Stimulated activated CD8-positive, alpha-beta memory T cell treated with anti-CD3 and anti-CD28 coated beads, Interleukin-4, amount 100 ng/mL, for 1 hour (primary cell): ENCODE measurements around the gene PIK3CB.
"Not testable (repeated sequence)": the region's sequence is repeated elsewhere in the genome, so short reads cannot be mapped to it uniquely, and the experiment has no call there.

ENCODE experiments used
- DNase-seq, 2 donors: peaks; one replicate each; pipeline ENCODE4 v3.0.0-alpha.2; 2020; ENCODE audit warnings: low read depth in 2 of 2, low spot score in 1 of 2

Gene PIK3CB

GRCh38 chr3:138768125-138768524 lies 66.6 kb downstream of the PIK3CB start:
- DNase-seq, result no peak

GRCh38 chr3:138767498-138768104 lies 67.1 kb downstream of the PIK3CB start:
- no peak for DNase-seq

GRCh38 chr3:138761002-138761401 lies 73.7 kb downstream of the PIK3CB start:
- DNase-seq, result no peak

- DNase-seq, result no peak
These were observed 86.5 kb downstream of the PIK3CB start for GRCh38 chr3:138748190-138748589.

GRCh38 chr3:138747225-138747624 lies 87.5 kb downstream of the PIK3CB start:
- DNase-seq, result no peak

GRCh38 chr3:138740072-138740471 lies 94.7 kb downstream of the PIK3CB start:
- DNase-seq, result no peak

GRCh38 chr3:138732456-138732855 lies 102.3 kb downstream of the PIK3CB start:
- no peak for DNase-seq

GRCh38 chr3:138726946-138727730 lies 107.6 kb downstream of the PIK3CB start:
- DNase-seq, result no peak

GRCh38 chr3:138726042-138726441 lies 108.7 kb downstream of the PIK3CB start:
- not testable (repeated sequence) for DNase-seq

GRCh38 chr3:138725116-138725515 lies 109.6 kb downstream of the PIK3CB start:
- DNase-seq, result no peak

- DNase-seq, result no peak
These were observed 110.3 kb downstream of the PIK3CB start for GRCh38 chr3:138724443-138724842.

- DNase-seq, result no peak
These were observed 115.9 kb downstream of the PIK3CB start for GRCh38 chr3:138718849-138719248.

- no peak for DNase-seq
These were observed 117.4 kb downstream of the PIK3CB start for GRCh38 chr3:138717348-138717747.

GRCh38 chr3:138712086-138712485 lies 122.6 kb downstream of the PIK3CB start:
- DNase-seq, result no peak

GRCh38 chr3:138705675-138706074 lies 129.1 kb downstream of the PIK3CB start:
- no peak for DNase-seq

- DNase-seq, result no peak
These were observed 137.9 kb downstream of the PIK3CB start for GRCh38 chr3:138696666-138697370.

- no peak for DNase-seq
These were observed 140.3 kb downstream of the PIK3CB start for GRCh38 chr3:138694287-138695007.

- no peak for DNase-seq
These were observed 142.6 kb downstream of the PIK3CB start for GRCh38 chr3:138692152-138692551.

- no peak for DNase-seq
These were observed 143.4 kb downstream of the PIK3CB start for GRCh38 chr3:138691351-138691750.

GRCh38 chr3:138690036-138690435 lies 144.7 kb downstream of the PIK3CB start:
- no peak for DNase-seq

GRCh38 chr3:138688871-138689299 lies 145.8 kb downstream of the PIK3CB start:
- no peak for DNase-seq
